Suppressor macrophage (primary cell): Measurements from ENCODE around the gene RESF1.
A peak's percentile ranks its signal among the peaks of the same experiment; 100 is the strongest.

Experiments used
- DNase-seq, 4 experiments: peaks; one replicate each; pipeline ENCODE4 v3.0.0-alpha.2; 2020 to 2022

The RESF1 gene

GRCh38 chr12:31959701-31960391 is 631 bp downstream of the RESF1 start:
- DNase-seq: peak; percentile 45 to 79 (median 66)

- no peak for DNase-seq
Observed at GRCh38 chr12:31961137-31961536, 1.9 kb downstream of the RESF1 start.

GRCh38 chr12:31962076-31962475 is 2.9 kb downstream of the RESF1 start:
- no peak for DNase-seq

- no peak for DNase-seq
Observed at GRCh38 chr12:31964280-31964679, 5.1 kb downstream of the RESF1 start.

- DNase-seq: no peak
Observed at GRCh38 chr12:31965090-31965489, 5.9 kb downstream of the RESF1 start.

- DNase-seq: no peak
Observed at GRCh38 chr12:31966558-31967205, 7.5 kb downstream of the RESF1 start.

- no peak for DNase-seq
Observed at GRCh38 chr12:31967539-31967938, 8.3 kb downstream of the RESF1 start.

GRCh38 chr12:31970199-31970598 is 11.0 kb downstream of the RESF1 start:
- DNase-seq: no peak

- no peak for DNase-seq
Observed at GRCh38 chr12:31973818-31974217, 14.6 kb downstream of the RESF1 start.

GRCh38 chr12:31974673-31975072 is 15.5 kb downstream of the RESF1 start:
- DNase-seq: no peak

GRCh38 chr12:31984806-31985591 is 25.8 kb downstream of the RESF1 start:
- no peak for DNase-seq

- no peak for DNase-seq
Observed at GRCh38 chr12:31985832-31986231, 26.6 kb downstream of the RESF1 start.

- no peak for DNase-seq
Observed at GRCh38 chr12:31989571-31990362, 30.6 kb downstream of the RESF1 start.

- DNase-seq: no peak
Observed at GRCh38 chr12:31991146-31991545, 31.9 kb downstream of the RESF1 start.

GRCh38 chr12:31991815-31992214 is 32.6 kb downstream of the RESF1 start:
- no peak for DNase-seq

- no peak for DNase-seq
Observed at GRCh38 chr12:31999692-32000091, 40.5 kb downstream of the RESF1 start.

GRCh38 chr12:32000373-32001005 is 41.3 kb downstream of the RESF1 start:
- no peak for DNase-seq

GRCh38 chr12:32002848-32003493 is 43.8 kb downstream of the RESF1 start:
- no peak for DNase-seq

- DNase-seq: no peak
Observed at GRCh38 chr12:32003654-32004053, 44.4 kb downstream of the RESF1 start.

- DNase-seq: no peak
Observed at GRCh38 chr12:32005496-32006125, 46.4 kb downstream of the RESF1 start.
